GM19438 (cell line): ENCODE data around the gene RB1.

Experiments used
- ATAC-seq: cut with Tn5 transposase; IDR thresholded peaks from one replicate; pipeline ENCODE4 v1.9.1; 2021; ENCODE audit warnings: low read depth; ENCODE audit not compliant: unreplicated experiment

Gene RB1

GRCh38 chr13:48491423-48492095 lies 188.0 kb downstream of the RB1 start:
- ATAC-seq = no peak

- peak; percentile 53 for ATAC-seq
Measured at GRCh38 chr13:48492096-48492440, 188.5 kb downstream of the RB1 start.

DNA sequence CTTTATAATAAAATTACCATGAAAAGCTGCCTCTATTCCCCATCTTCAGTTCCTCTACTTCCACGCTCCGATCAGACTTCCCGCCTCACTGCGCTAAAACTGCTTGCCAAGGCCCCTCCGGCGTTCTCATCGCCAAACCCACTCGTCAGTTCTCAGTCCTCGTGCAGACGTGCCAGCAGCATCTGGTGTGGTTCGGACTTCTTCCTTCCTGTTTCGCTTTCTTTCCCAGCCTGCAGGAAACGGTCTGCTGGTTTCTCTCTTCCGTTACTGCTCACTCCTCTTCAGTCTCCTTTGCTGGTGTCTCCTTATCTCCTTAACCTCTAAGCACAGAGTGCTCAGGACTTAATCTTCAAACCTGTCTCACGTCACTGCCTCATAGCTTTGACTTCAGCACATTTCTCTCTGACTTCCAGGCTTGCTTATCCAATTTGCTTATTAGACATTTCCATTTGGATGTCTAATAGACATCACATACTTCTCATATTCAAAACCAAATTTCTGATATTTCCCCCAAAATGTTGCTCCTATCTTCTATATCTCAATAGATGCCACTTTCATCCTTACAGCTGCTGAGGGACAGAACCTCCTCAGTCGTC lies 189.0 kb downstream of the RB1 start:
- peak; percentile 76 for ATAC-seq

GRCh38 chr13:48493066-48493765 lies 189.7 kb downstream of the RB1 start:
- no peak for ATAC-seq

GRCh38 chr13:48493851-48494250 lies 190.3 kb downstream of the RB1 start:
- ATAC-seq = no peak

DNA sequence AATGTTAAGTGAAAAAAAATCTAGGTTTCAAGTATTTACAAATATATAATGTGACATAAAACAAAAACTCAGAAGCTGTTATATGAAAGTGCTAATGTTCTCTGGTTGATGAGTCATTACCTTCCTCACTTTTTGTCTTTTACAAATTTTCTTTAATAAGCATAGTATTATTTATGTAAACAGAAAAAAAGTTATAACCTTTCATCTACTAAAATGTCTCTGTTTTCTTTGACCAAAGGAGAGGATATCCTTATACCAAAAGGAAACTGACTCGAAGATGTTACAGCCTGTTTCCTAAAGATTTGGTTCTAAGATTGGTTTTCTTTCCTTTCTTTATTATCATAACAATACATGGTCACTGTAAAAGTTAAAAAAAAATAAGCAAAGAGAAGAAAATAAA lies 191.3 kb downstream of the RB1 start:
- no peak for ATAC-seq

GRCh38 chr13:48496271-48497161 lies 193.0 kb downstream of the RB1 start:
- no peak for ATAC-seq

DNA sequence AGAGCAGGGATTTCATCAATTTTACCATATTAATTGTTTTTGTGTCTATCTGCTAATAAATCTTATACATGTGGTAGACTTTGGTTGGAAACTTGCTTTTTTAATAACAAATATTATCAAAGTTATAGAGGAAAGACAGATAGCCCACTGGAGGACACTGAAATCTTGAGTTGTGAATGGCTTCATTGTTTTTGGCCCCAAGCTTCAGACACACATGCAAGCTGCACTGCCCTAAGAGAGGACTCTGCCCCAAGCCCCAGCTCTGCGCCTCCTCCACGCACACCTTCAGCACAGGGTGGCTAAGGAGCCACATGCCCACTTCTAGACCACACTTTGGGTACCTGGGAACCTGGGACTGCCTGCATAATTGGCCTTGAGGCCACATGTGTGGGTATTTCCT lies 194.1 kb downstream of the RB1 start:
- no peak for ATAC-seq

DNA sequence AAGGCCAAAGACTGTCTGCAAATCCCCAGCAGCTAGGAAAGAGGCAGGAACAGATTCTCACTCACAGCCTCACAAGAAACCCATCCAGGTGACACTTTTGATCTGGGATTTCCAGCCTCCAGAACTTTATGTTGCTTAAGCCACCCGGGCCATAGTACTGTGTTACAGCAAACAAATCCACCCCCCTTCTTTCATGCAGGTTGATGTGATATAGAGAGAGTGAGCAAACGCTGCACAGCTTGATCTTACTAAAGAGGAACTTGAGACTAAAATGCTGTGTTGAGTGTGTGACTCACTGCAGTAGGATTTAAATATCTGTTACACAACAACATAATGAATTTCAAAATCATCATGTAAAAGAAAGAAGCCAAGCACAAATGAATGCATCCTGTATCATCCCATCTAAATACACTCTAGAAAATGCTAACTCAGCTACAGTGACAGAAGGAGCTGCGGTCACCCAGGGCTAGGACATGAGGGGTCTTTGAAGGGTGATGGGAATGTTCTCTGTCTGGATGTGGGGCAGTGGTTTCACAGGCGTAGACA lies 197.2 kb downstream of the RB1 start:
- no peak for ATAC-seq

GRCh38 chr13:48501705-48502104 lies 198.2 kb downstream of the RB1 start:
- ATAC-seq = peak; percentile 47

DNA sequence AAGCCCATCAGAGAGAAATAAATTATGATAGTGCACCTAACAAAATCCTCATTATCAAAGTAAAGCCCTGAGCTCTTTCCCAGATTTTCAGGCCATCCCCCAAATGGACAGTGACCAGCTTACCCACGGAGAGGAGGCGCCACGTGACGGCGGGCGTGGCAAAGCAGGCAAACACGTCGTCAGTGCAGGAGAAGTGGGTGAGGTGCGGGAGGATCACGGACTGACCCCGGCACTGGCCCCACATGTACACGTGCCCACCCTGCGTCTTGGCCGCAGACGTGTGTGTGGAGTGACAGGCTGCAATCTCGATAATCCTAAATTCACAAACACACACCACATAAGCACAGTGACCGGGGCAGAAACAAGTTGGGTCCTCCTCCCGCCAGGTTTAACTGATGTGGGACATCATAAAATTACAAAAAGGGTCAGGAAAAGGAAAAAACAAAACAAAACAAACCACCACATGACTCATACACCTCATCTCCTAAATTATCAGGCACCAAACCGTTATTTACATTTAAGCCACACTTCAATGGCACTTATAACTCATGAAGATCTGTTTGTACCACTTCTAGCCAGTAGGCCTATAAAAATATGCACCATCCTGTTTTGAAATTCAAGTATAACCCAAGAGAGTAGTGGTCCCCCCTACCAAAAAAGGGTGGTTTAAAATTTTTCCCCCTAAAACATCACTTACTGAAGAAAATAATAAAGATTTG lies 199.2 kb downstream of the RB1 start:
- no peak for ATAC-seq

DNA sequence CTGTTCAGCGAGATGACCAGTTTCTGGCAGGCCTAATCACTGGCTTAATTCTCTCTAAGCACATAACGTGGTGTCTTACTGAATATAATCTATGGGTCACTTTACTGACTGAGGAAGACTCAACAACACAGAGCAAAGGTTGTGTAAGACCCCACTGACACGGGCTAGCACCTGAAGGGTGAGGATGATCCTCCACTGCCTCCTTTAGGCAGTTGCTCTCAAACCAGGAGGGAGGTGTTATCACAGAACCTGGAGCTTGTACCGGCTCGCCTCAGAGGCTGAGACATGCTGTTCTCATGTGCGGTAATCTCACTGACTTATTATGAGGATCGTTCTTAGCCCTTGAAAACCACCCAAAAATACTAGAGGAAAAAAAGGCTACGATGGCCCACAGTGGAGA lies 201.1 kb downstream of the RB1 start:
- no peak for ATAC-seq

DNA sequence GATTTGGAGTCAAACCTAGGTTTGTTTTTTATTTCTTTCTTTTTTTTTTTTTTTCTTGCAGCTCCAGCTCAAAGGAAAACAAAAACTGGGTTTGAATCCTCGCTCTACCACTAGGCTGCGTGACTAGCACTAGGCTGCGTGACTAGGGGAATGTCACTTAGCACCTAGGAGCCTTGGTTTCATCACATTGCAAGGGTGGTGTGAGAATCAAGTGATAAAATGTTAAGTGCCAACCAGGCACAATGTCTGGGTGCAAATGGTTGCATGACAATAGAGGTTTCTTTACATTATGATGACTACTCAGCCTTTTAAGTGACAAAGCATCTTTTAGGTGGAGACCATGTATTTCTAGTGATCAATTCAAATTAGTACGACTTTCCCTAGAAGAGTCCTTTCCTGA lies 201.5 kb downstream of the RB1 start:
- ATAC-seq = no peak

DNA sequence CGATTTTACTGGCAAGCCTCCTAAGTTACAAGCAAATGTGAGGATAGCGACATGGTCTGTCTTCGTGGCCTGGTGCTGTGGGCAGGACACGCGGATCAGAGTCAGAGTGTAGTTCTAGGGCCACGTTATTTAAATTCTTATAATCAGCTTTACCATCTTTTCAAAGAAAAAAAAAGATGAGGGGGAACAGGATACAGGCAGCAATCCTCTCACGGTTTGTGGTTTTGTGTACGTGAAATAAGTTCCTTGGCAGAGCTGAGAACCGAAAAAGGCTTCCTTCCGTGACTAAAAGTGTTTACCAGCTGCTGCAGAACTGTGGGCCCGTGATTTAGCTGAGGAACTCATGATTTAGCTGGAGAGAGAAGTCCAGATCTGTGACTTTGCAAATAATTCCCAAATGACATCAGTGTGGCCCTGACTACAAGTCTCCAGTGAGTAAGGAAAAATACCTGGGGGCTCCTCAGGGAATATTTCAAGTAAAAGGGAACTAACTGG lies 202.1 kb downstream of the RB1 start:
- ATAC-seq = peak; percentile 77

DNA sequence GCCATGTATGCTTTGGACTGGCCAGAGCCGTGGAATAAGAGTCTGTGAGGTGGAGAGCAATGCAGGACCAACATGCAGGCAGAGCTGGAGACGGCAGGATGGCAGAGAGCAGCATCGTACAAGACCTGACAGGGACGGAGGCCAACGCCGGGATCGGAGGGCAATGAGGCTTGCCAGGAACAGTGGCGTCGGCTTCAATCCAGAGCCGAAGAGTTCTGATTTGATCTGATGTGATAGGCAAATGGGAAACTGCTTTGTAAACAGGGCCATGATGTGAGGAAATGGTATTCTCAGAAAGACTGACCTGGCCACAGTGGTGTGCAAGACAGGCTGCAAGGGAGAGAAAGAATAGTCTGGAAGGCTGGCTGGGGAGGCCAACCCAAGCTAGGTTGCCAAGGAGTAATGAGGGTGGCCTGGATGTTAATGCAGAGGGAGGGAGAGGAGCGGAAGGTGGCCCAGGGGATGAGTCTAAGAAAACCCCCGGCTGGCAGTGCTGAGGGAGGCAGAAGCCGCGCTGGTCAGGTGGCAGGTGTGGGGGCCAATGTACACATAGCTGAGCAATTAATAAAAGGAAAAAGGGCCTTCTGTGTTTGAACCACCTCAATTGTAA lies 202.6 kb downstream of the RB1 start:
- ATAC-seq = peak; percentile 33

GRCh38 chr13:48507021-48507420 lies 203.5 kb downstream of the RB1 start:
- ATAC-seq = no peak

DNA sequence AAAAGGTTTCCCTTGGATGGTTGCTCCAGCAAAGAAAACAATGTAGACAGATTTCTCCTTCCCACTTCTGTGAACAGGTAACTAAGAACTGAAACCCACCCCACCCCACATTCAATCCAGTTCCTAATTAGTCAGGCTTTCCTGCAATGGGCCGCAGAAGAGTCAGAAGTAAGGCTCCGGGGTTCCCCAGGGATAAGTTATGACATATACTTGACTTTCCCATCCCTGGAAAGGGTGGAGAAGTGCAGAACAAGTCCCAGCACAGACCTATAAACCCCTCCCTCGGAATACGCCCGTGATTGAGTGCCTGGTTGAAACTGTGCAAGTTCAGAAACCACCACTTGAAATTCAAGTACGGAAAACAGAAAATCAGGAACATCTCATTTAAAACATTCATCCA lies 204.5 kb downstream of the RB1 start:
- no peak for ATAC-seq

DNA sequence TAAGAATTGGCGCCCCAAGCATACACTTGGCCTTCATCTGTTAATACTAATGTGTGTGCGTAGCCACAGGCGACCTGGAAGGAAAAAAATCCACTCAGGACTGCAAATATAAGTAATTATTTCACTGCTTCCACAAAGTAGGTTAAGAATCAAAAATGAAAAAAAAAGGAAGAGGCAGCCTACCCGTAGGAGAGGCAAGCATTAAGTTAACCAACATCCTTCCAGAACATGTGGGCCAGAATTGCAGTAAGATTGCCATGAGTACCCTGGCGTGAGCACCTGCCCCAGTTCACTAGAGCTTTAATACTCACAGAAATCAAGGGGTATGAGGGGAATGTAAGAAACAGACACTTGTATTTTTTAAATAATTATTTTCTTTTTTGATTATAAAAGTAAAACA lies 207.1 kb downstream of the RB1 start:
- no peak for ATAC-seq

GRCh38 chr13:48511621-48512230 lies 208.2 kb downstream of the RB1 start:
- ATAC-seq = no peak
